Epithelial cell of proximal tubule (primary cell): ENCODE measurements around the gene MSRB3. TPM values are rescaled to one million over a fixed set of nuclear protein-coding genes. Genes with fewer than 3 reads are reported as not detected.

Source experiments
- DNase-seq: peaks from one replicate; pipeline ENCODE4 v3.0.0-alpha.2; 2011; ENCODE audit warnings: low read depth
- H3K4me3 ChIP-seq: 2 replicates; pipeline ENCODE4 v1.5.1; 2011; ENCODE audit warnings: low read depth, mild to moderate bottlenecking, low read length
- CTCF ChIP-seq: conservative IDR thresholded peaks from 2 replicates; pipeline ENCODE4 v1.5.1; 2012; ENCODE audit warnings: low read depth, mild to moderate bottlenecking, low read length
- total RNA-seq: library from RNA; depleted of rRNA; stranded (reverse); fragments of >200 nt; gene quantifications from 2 replicates; pipeline ENCODE4 v1.2.3, GENCODE V29; 2015

MSRB3 gene
- total RNA-seq, 1 donor from 2014 or later, result 4.0 TPM

- no peak overlapping the region for H3K4me3 ChIP-seq
- TF ChIP-seq CTCF, result no peak
- DNase-seq, result no peak
These were observed 26.0 kb upstream of the MSRB3 start for GRCh38 chr12:65252515-65252914.

DNA sequence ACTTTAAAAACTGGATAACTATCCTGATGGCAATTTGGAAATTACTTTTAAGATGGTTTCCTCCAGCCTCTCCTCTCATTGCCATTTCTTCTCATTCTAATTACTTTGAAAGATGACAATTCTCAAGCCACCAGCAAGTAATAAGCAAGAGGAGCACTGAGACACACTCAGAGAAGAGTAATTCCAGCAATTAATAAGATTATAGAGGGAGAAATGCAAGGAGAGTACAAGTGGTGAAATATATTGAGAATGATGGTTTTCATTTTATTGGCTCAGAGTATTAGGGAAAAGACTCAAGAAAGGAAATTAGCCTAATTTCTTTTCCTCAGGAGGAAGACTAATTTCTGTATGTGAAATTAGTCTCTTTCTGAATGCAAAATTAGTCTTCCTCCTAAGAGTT lies 20.5 kb upstream of the MSRB3 start:
- no peak for TF ChIP-seq CTCF
- H3K4me3 ChIP-seq, result no peak overlapping the region
- DNase-seq, result no peak

DNA sequence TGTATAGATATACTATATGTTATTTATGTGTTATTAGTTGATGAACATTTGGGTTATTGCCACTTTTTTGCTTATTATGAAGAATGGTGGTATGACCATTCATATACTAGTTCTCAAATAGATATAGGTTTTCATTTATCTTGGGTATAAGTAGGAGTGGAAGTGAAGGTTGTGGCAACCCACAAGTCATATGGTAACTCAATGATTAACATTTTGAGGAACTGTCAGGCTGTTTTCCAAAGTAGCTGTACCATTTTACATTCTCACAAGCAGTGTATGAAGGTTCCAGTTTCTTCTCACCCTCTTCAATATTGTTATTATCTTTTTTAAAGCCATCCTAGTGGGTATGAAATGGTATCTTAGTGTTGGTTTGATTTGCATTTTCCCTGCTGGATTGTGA lies 19.0 kb upstream of the MSRB3 start:
- no peak overlapping the region for H3K4me3 ChIP-seq
- TF ChIP-seq CTCF, result no peak
- DNase-seq, result no peak

DNA sequence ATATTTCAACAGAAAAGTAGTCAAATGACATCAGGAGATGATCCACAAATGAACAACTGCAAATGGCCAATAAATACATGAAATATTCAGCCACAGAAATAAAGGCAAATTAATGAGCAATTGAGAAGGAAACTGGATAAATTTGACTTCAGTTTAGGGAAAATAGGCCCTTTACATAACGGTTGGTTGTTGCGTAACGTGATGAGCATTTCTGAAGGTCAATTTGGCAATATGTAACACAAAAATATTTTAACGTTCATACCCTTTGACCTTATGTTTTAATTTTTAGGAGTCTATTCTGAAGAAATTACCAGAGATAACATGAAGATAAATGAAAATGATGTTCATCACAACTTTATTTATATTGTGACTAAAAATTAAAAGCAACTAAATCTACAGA lies 14.7 kb upstream of the MSRB3 start:
- no peak for TF ChIP-seq CTCF
- no peak overlapping the region for H3K4me3 ChIP-seq
- DNase-seq, result no peak

- no peak for TF ChIP-seq CTCF
- DNase-seq, result no peak
- H3K4me3 ChIP-seq, result no peak overlapping the region
These were observed 12.1 kb upstream of the MSRB3 start for GRCh38 chr12:65266408-65266807.

GRCh38 chr12:65269603-65270002 lies 8.9 kb upstream of the MSRB3 start:
- no peak for DNase-seq
- no peak overlapping the region for H3K4me3 ChIP-seq
- no peak for TF ChIP-seq CTCF

DNA sequence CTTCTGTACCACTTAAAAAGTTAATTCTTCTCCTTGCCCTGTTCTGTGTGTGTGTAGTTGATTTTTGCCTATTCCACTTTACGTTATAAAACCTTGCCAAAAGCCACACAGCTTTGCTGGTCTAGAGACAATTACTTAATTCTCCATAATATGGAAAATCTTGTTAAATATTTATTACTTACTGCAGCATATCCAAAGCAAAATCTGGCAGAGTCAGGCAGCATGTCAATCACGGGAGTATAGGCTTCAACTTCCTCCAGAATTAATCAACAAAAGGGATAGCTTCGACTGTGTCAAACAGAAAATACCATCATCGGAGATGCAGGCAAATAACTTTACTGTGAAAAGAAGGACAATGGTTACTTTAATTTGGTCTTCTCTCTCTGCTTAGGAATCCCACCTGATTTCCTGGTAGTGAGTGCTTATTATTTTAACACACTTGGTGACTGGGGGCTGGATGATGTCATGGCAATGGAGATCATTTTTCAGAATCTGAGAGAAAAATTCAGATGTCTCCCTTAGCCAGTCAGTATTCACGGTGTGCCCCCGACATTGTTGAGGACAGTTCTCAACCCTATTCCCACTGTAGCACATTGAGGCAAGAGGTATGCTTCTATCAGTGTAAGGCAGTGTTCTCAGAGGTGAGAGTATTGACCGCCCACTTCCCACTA lies 3.7 kb upstream of the MSRB3 start:
- H3K4me3 ChIP-seq, result no peak overlapping the region
- no peak for DNase-seq
- TF ChIP-seq CTCF, result no peak
